ENCODE measurements around the gene MRPL38.
"Not testable (repeated sequence)": the region's sequence is repeated elsewhere in the genome, so short reads cannot be mapped to it uniquely, and the experiment has no call there.

- TF ChIP-seq REST (IDR thresholded peaks at IDR 0.05); CTCF (IDR thresholded peaks at IDR 0.05; ENCODE audit: low read depth, low read length, missing input control); RXRA (IDR thresholded peaks at IDR 0.05); FOXA2 (IDR thresholded peaks at IDR 0.05); YY1 (IDR thresholded peaks at IDR 0.05); EGR1 (IDR thresholded peaks at IDR 0.05; ENCODE audit: low read depth in 2 of 2); ATF3 (IDR thresholded peaks at IDR 0.05): not testable (repeated sequence)
These were observed 39.1 kb downstream of the MRPL38 start for GRCh38 chr17:75865404-75866188.
